ENCODE measurements around the gene SNCG. TPM values are rescaled to one million over a fixed set of nuclear protein-coding genes. Genes with fewer than 3 reads are reported as not detected.

Gene SNCG
- total RNA-seq, 1 donor from 2014 or later, result 431 TPM

- Mint-ChIP-seq H3K27me3 (ENCODE audit: unreplicated experiment) (peaks cover 18% of the 10 kb centered on the region), H3K27ac (ENCODE audit: unreplicated experiment) (peak overlapping the region; percentile 87), H3K4me1 (ENCODE audit: low read depth, unreplicated experiment) (peaks cover 25% of the 10 kb centered on the region), H3K9me3 (ENCODE audit: unreplicated experiment) (peaks cover 14% of the 10 kb centered on the region), H3K36me3 (ENCODE audit: unreplicated experiment) (no peaks in the 10 kb centered on the region), H3K4me3 (ENCODE audit: unreplicated experiment) (peak overlapping the region; percentile 80)
- TF ChIP-seq CTCF (IDR thresholded peaks at IDR 0.05; ENCODE audit: partially characterized antibody, unreplicated experiment), result no peak
- peak; percentile 76 for DNase-seq
These were observed 12.0 kb downstream of the SNCG start for GRCh38 chr10:86970162-86970981.

DNA sequence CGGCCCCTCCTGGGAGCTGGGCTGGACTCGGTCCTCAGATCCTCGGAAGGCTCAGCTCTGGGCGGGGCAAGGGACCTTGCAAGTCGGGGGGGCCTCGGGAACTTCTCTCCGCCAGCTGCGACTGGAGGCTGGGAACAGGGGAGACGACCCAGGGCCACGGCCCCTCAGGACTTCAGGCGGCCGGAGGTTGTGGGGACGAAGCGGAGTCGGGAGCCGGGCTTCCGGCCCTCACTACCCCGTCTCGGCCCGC, 12.5 kb downstream of the SNCG start:
- peaks cover 18% of the 10 kb centered on the region for H3K27me3 Mint-ChIP-seq (ENCODE audit: unreplicated experiment)
- H3K36me3 Mint-ChIP-seq (ENCODE audit: unreplicated experiment), result no peaks in the 10 kb centered on the region
- H3K9me3 Mint-ChIP-seq (ENCODE audit: unreplicated experiment), result peaks cover 13% of the 10 kb centered on the region
- H3K4me3 Mint-ChIP-seq (ENCODE audit: unreplicated experiment), result peak overlapping the region; percentile 80
- H3K4me1 Mint-ChIP-seq (ENCODE audit: low read depth, unreplicated experiment), result peaks cover 20% of the 10 kb centered on the region
- peak overlapping the region; percentile 87 for H3K27ac Mint-ChIP-seq (ENCODE audit: unreplicated experiment)
- TF ChIP-seq CTCF (IDR thresholded peaks at IDR 0.05; ENCODE audit: partially characterized antibody, unreplicated experiment), result no peak
- no peak for DNase-seq

DNA sequence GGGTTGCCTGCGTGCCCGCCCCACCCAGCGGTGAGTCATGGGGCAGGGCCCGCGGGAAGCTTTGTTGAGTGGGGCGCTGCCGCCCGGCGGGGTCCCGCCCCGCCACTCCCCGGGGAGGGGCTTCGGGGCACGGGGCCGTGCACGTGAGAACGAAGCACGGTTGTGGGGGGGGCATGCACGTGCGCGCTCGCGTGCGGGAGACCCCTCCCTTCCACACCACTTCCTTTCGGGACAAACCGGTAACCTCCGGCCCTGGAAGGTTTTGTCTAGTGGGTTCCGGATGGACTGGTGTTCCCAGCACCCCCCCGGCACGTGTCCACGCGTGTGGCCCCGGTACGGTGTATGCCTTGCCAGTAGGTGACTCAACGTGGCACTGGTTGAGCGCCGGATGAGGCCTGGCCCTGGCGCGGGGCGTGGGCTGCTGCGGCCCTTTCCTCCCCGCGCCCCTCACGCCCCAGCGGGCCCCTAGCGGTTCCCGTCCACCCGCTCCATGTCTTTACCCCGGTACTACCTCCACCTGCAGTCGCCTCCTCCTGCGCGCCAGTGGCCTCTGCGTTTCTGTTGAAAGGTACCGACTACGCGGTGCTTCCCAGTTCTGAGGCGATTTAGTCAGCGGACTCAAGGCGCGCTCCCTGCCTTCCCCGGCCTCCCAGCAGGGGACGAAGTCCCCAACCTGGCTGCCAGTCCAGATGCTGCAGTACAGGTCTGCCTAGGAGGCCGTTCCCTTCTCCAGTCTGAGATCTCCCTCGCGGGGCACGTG, 13.0 kb downstream of the SNCG start:
- H3K4me1 Mint-ChIP-seq (ENCODE audit: low read depth, unreplicated experiment), result peaks cover 16% of the 10 kb centered on the region
- no peaks in the 10 kb centered on the region for H3K36me3 Mint-ChIP-seq (ENCODE audit: unreplicated experiment)
- TF ChIP-seq CTCF (IDR thresholded peaks at IDR 0.05; ENCODE audit: partially characterized antibody, unreplicated experiment), result no peak
- peaks cover 15% of the 10 kb centered on the region for H3K27me3 Mint-ChIP-seq (ENCODE audit: unreplicated experiment)
- peak overlapping the region; percentile 80 for H3K27ac Mint-ChIP-seq (ENCODE audit: unreplicated experiment)
- peak overlapping the region; percentile 88 for H3K4me3 Mint-ChIP-seq (ENCODE audit: unreplicated experiment)
- H3K9me3 Mint-ChIP-seq (ENCODE audit: unreplicated experiment), result peaks cover 10% of the 10 kb centered on the region
- peak; percentile 65 for DNase-seq

GRCh38 chr10:86972613-86973380, 14.4 kb downstream of the SNCG start:
- TF ChIP-seq CTCF (IDR thresholded peaks at IDR 0.05; ENCODE audit: partially characterized antibody, unreplicated experiment), result no peak
- Mint-ChIP-seq H3K4me3 (ENCODE audit: unreplicated experiment) (peak overlapping the region; percentile 28), H3K9me3 (ENCODE audit: unreplicated experiment) (peaks cover 9% of the 10 kb centered on the region), H3K36me3 (ENCODE audit: unreplicated experiment) (no peaks in the 10 kb centered on the region), H3K27ac (ENCODE audit: unreplicated experiment) (no peak overlapping the region), H3K27me3 (ENCODE audit: unreplicated experiment) (peaks cover 11% of the 10 kb centered on the region), H3K4me1 (ENCODE audit: low read depth, unreplicated experiment) (peaks cover 6% of the 10 kb centered on the region)
- no peak for DNase-seq

Data from glutamatergic neuron (in vitro differentiated cells).